WERI-Rb-1 (cell line): ENCODE results near the gene PRKCZ.

Source experiments
- DNase-seq: peaks from one replicate; pipeline ENCODE4 v3.0.0-alpha.2; 2020
- H3K27ac ChIP-seq: fragments of 250-450 bp; sonication (Bioruptor Pico); 2 replicates; pipeline ENCODE4 v1.5.1; 2020; ENCODE audit warnings: mild to moderate bottlenecking, moderate library complexity
- H3K27me3 ChIP-seq: fragments of 250-450 bp; sonication (Bioruptor Pico); 2 replicates; pipeline ENCODE4 v1.5.1; 2021; ENCODE audit warnings: mild to moderate bottlenecking, low read depth, moderate library complexity; ENCODE audit not compliant: insufficient read depth, severe bottlenecking
- H3K36me3 ChIP-seq: fragments of 250-450 bp; sonication (Bioruptor Pico); 2 replicates; pipeline ENCODE4 v1.5.1; 2020; ENCODE audit warnings: mild to moderate bottlenecking, moderate library complexity
- H3K4me3 ChIP-seq: 2 replicates; pipeline ENCODE4 v1.5.1; 2011; ENCODE audit warnings: low read depth, mild to moderate bottlenecking, control low read depth, low read length
- H3K9me3 ChIP-seq: fragments of 250-450 bp; sonication (Bioruptor Pico); 2 replicates; pipeline ENCODE4 v1.5.1; 2021; ENCODE audit warnings: mild to moderate bottlenecking, moderate library complexity; ENCODE audit not compliant: severe bottlenecking
- TF ChIP-seq, protein P1 (sequence below): IDR thresholded peaks from 2 replicates; pipeline ENCODE4 v1.5.1; 2011; ENCODE audit warnings: low read depth, mild to moderate bottlenecking, control low read depth, inconsistent platforms, low read length

Gene PRKCZ

DNA sequence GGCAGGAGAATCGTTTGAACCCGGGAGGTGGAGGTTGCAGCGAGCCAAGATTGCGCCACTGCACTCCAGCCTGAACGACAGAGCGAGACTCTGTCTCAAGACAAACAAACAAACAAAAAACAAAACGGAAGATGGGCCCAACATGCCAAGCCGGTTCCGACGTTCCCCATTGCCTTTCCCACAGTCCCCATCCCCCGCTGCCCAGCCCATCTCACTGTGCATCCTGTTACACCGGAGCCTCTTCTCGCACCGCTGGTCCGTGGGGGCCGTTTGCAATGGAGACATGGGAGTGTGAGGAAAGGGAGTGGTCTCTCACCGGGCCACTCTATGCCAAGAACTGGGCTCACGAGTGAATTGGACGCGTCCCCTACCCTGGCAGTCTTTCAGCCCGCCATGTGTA lies 45.4 kb upstream of the PRKCZ start:
- TF ChIP-seq, protein P1, sequence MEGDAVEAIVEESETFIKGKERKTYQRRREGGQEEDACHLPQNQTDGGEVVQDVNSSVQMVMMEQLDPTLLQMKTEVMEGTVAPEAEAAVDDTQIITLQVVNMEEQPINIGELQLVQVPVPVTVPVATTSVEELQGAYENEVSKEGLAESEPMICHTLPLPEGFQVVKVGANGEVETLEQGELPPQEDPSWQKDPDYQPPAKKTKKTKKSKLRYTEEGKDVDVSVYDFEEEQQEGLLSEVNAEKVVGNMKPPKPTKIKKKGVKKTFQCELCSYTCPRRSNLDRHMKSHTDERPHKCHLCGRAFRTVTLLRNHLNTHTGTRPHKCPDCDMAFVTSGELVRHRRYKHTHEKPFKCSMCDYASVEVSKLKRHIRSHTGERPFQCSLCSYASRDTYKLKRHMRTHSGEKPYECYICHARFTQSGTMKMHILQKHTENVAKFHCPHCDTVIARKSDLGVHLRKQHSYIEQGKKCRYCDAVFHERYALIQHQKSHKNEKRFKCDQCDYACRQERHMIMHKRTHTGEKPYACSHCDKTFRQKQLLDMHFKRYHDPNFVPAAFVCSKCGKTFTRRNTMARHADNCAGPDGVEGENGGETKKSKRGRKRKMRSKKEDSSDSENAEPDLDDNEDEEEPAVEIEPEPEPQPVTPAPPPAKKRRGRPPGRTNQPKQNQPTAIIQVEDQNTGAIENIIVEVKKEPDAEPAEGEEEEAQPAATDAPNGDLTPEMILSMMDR, result no peak
- Histone ChIP-seq H3K36me3 (no peaks in the 10 kb centered on the region), H3K9me3 (no peaks in the 10 kb centered on the region), H3K27me3 (no peaks in the 10 kb centered on the region), H3K27ac (no peak overlapping the region), H3K4me3 (no peak overlapping the region)
- no peak for DNase-seq

DNA sequence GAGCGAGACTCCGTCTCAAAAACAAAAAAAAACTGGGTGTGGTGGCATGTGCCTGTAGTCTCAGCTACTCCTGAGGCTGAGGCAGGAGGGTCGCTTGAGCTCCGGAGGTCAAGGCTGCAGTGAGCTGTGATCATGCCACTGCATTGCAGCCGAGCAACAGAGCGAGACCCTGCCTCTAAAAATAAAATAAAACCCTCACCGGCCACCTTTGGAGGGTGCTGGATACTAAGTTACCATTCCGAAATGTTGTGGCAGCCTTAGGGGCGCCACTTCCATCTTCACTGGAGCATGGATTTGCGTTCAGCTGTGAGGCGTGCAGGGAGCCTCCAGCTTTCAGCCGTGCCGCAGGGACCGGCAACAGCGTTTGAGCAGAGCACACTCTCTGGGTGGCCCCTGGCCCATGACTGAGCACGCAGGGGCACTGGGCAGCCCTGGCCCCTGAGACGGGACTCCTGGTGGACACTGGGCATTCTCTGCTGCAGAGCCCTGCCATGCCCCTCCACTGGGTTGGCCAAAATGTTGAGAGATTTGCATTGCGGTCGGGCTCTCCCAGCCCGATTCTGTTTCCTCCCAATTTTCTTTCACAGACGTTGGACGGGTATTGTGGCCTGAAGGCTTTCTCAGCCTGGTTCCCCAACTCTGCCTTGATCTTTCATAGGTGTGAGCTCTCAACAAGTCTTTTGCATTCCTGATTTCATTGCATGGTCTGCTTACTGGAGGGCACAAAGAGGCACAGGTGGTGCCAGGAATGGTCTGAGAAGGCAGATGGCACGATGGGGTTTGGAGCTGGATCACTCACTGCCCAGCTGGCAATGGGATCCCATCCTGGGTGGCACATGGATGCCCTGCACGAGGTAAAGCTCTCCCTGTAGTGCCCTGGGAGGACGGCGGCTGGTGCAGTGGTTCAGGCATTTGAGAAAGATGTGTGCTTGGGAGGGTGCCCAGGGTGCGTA lies 40.8 kb upstream of the PRKCZ start:
- H3K36me3 ChIP-seq, result no peaks in the 10 kb centered on the region
- H3K4me3 ChIP-seq, result no peak overlapping the region
- DNase-seq, result no peak
- no peaks in the 10 kb centered on the region for H3K27me3 ChIP-seq
- H3K27ac ChIP-seq, result no peak overlapping the region
- TF ChIP-seq, protein P1, result no peak
- no peaks in the 10 kb centered on the region for H3K9me3 ChIP-seq

DNA sequence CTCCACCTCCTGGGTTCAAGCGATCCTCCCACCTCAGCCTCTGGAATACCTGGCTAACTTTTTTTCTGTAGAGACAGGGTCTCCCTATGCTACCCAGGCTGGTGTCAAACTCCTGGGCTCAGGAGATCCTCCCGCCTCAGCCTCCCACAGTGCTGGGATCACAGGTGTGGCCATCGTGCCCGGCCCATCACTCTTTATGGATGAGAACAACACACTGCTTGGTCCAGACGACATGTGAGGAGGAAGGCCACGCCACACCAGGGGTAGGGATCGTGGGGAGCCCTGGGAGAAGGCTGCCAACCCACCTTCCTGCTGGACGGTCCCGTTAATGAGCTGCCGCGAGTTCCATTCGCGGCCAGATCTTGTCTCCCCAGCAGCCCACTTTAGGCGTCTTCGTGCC lies 36.0 kb upstream of the PRKCZ start:
- no peaks in the 10 kb centered on the region for H3K9me3 ChIP-seq
- peaks cover 22% of the 10 kb centered on the region for H3K27me3 ChIP-seq
- no peak overlapping the region for H3K4me3 ChIP-seq
- no peak overlapping the region for H3K27ac ChIP-seq
- no peak for DNase-seq
- TF ChIP-seq, protein P1, result no peak
- H3K36me3 ChIP-seq, result no peaks in the 10 kb centered on the region

DNA sequence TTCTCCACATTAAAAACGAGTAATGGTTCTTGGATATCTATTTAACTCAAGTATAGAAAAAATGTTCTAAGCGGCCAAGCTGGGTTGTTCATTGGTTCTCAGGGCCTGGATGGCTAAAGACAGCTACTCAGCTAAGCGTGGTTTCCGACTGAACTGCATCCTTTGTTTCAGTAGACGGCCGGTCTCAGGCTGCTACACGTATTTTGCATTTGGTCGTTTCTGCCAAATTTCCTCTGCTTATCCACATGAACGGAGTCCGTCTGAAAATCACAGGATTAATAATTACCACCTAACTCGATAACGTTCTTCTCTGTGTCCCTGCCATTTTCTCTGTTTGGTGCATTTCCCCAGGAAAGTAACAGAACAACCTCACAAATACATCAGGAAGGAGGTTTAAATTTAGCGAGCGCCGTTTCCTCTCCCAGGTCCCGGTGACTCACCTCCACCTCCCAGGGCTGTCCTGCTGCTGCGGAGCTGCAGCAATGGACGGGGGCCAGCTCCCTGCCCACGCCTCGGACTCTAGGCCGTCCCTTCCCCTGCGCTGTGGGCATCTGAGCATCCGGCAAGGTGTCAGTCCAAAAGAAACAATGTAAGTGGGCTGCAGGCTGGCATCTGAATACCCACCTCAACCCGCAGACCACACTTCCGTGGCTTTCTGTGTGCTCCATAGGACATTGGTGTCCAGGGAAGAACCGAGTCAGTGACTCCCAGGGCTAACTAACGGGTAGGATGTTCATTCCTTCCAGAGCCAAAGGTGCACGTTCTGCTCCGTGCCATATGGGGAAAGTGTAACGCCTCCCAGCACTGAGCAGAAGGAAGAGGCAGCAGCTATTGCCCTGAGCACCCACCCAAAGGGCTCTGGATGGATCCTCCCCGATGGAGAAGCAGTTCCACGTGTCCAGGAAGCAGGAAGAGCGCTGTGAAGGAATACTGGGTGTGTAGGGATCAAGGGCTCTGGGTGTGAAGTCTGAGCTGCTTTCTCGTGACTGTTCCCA lies 35.2 kb upstream of the PRKCZ start:
- H3K27ac ChIP-seq, result no peak overlapping the region
- peaks cover 28% of the 10 kb centered on the region for H3K27me3 ChIP-seq
- no peaks in the 10 kb centered on the region for H3K9me3 ChIP-seq
- H3K4me3 ChIP-seq, result no peak overlapping the region
- no peaks in the 10 kb centered on the region for H3K36me3 ChIP-seq
- DNase-seq, result no peak
- TF ChIP-seq, protein P1, result no peak

DNA sequence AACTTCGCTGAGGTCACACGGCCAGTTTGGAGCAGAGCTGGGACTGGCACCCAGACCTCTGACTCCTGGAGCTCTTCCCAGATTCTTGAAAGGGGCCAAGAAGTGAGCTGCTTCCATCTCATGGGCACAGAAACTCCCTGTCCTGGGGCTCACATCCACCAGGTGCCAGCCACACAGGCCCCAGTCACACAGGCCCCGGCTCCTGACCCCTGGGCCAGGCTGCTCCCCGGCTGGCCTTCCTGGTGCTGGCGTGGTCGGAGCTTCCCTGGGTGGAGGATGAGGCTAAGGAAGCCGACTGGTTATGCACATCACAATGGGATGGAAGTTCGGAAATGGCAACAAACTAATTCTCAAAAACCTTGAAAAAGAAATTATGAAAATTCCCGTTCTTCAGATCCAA lies 34.1 kb upstream of the PRKCZ start:
- H3K27ac ChIP-seq, result no peak overlapping the region
- H3K36me3 ChIP-seq, result no peaks in the 10 kb centered on the region
- H3K4me3 ChIP-seq, result no peak overlapping the region
- DNase-seq, result no peak
- H3K27me3 ChIP-seq, result peaks cover 36% of the 10 kb centered on the region
- TF ChIP-seq, protein P1, result no peak
- no peaks in the 10 kb centered on the region for H3K9me3 ChIP-seq
